Left lobe of liver (tissue), 2 donors: ENCODE data around the gene CALHM3. TPM values are rescaled to one million over a fixed set of nuclear protein-coding genes. Genes with fewer than 3 reads are reported as not detected.

Experiments
- ATAC-seq: fragments of 200-7000 bp; cut with Tn5 transposase; one replicate; pipeline ENCODE4 v1.9.1; 2020; ENCODE audit warnings: mild to moderate bottlenecking, moderate library complexity
- DNase-seq: peaks from one replicate; pipeline ENCODE4 v3.0.0-alpha.2; 2020; ENCODE audit warnings: low spot score
- total RNA-seq: library from RNA; stranded (reverse); gene quantifications from one replicate; pipeline ENCODE4 v1.2.1, GENCODE V29; 2021
- donor health status: DM: no; HTN: no; CAD: no; lungs with moderate emphysema.
- donor health status: DM: no; HTN: yes; CAD: no.

The CALHM3 gene
- total RNA-seq, 1 donor from 2014 or later = not detected

- DNase-seq (no peak), ATAC-seq (peak; percentile 45)
These were observed 27.8 kb downstream of the CALHM3 start for GRCh38 chr10:103451091-103451813.

- DNase-seq (no peak), ATAC-seq (no peak)
These were observed 28.8 kb downstream of the CALHM3 start for GRCh38 chr10:103450201-103450695.

- ATAC-seq (no peak), DNase-seq (no peak)
These were observed 29.6 kb downstream of the CALHM3 start for GRCh38 chr10:103449208-103450144.

- ATAC-seq = no peak
- DNase-seq = no peak
These were observed 30.3 kb downstream of the CALHM3 start for GRCh38 chr10:103448746-103449145.

GRCh38 chr10:103447187-103447586 is 31.9 kb downstream of the CALHM3 start:
- ATAC-seq (no peak), DNase-seq (no peak)

GRCh38 chr10:103445767-103446567 is 33.1 kb downstream of the CALHM3 start:
- ATAC-seq = peak; percentile 21
- no peak for DNase-seq

GRCh38 chr10:103445366-103445765 is 33.7 kb downstream of the CALHM3 start:
- DNase-seq (no peak), ATAC-seq (no peak)

- ATAC-seq (no peak), DNase-seq (no peak)
These were observed 34.6 kb downstream of the CALHM3 start for GRCh38 chr10:103444478-103444877.

- DNase-seq (no peak), ATAC-seq (no peak)
These were observed 35.4 kb downstream of the CALHM3 start for GRCh38 chr10:103443475-103444185.

- no peak for ATAC-seq
- no peak for DNase-seq
These were observed 37.0 kb downstream of the CALHM3 start for GRCh38 chr10:103442031-103442461.

GRCh38 chr10:103441611-103442010 is 37.4 kb downstream of the CALHM3 start:
- ATAC-seq = no peak

GRCh38 chr10:103441206-103441605 is 37.8 kb downstream of the CALHM3 start:
- DNase-seq = no peak
- no peak for ATAC-seq

More at GRCh38 chr10:103441611-103442010, 37.4 kb downstream of the CALHM3 start:
- DNase-seq = no peak

GRCh38 chr10:103440416-103440815 is 38.6 kb downstream of the CALHM3 start:
- no peak for DNase-seq
- ATAC-seq = no peak

GRCh38 chr10:103439776-103440175 is 39.3 kb downstream of the CALHM3 start:
- DNase-seq = no peak
- ATAC-seq = no peak

GRCh38 chr10:103433858-103434257 is 45.2 kb downstream of the CALHM3 start:
- DNase-seq (no peak), ATAC-seq (peak; percentile 17)

- peak; percentile 32 for ATAC-seq
These were observed 47.1 kb downstream of the CALHM3 start for GRCh38 chr10:103431902-103432301.

GRCh38 chr10:103429647-103430046 is 49.4 kb downstream of the CALHM3 start:
- no peak for DNase-seq

More at GRCh38 chr10:103431902-103432301, 47.1 kb downstream of the CALHM3 start:
- no peak for DNase-seq

GRCh38 chr10:103428989-103429643 is 49.9 kb downstream of the CALHM3 start:
- ATAC-seq (no peak), DNase-seq (no peak)

More at GRCh38 chr10:103429647-103430046, 49.4 kb downstream of the CALHM3 start:
- no peak for ATAC-seq

GRCh38 chr10:103427866-103428265 is 51.2 kb downstream of the CALHM3 start:
- ATAC-seq (no peak), DNase-seq (no peak)
